Spleen (tissue), 7 donors: Measurements from ENCODE around the gene FBXL17.

Experiments used
- POLR2AphosphoS5 ChIP-seq, 3 donors: sonication (generic); formaldehyde crosslinking; IDR thresholded peaks; one replicate each; pipeline ENCODE4 v1.5.1; 2017; ENCODE audit warnings: antibody characterized with exemption in 3 of 3
- TF ChIP-seq, protein P1 (sequence below), 11 experiments: fragments of 200-600 bp in 7 of 11; fragments of 450-650 bp in 4 of 11; sonication (generic) in 4 of 11; IDR thresholded peaks in 8 of 11; conservative IDR thresholded peaks in 3 of 11; 1 replicate in 7 of 11; 2 replicates in 4 of 11; pipeline versions ENCODE4 v1.4.0 to v1.8.0; 2016 to 2021; ENCODE audit warnings: antibody characterized with exemption in 11 of 11, inconsistent platforms in 4 of 11, mild to moderate bottlenecking in 1 of 11
- donor health status: DM: no; HTN: no; CAD: no; lungs with moderate emphysema.
- donor health status: DM: no; HTN: no; CAD: no.
- donor health status: DM: no; HTN: no; CAD: no.

DNA sequence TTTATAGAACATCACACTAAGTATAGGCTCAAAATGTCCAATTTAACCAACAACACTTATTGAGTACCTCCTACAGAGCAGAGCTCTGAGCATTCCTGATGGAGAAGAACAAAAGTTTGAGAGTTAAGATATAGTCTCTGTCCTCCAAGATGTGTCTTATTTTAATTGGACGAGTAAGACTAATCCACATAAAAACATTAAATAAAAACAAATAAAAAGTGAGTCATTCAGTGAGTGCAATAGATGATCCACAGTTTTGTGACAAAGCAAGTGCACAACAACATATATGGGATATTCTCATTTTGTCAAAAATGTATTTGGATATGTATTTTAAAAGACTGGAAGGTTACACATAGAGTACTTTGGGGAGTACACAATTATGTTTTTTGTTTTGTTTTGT lies 277.4 kb downstream of the FBXL17 start:
- TF ChIP-seq, protein P1, sequence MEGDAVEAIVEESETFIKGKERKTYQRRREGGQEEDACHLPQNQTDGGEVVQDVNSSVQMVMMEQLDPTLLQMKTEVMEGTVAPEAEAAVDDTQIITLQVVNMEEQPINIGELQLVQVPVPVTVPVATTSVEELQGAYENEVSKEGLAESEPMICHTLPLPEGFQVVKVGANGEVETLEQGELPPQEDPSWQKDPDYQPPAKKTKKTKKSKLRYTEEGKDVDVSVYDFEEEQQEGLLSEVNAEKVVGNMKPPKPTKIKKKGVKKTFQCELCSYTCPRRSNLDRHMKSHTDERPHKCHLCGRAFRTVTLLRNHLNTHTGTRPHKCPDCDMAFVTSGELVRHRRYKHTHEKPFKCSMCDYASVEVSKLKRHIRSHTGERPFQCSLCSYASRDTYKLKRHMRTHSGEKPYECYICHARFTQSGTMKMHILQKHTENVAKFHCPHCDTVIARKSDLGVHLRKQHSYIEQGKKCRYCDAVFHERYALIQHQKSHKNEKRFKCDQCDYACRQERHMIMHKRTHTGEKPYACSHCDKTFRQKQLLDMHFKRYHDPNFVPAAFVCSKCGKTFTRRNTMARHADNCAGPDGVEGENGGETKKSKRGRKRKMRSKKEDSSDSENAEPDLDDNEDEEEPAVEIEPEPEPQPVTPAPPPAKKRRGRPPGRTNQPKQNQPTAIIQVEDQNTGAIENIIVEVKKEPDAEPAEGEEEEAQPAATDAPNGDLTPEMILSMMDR (IDR thresholded peaks at IDR 0.05 in 8 of 11, conservative IDR thresholded peaks at IDR 0.05 in 3 of 11), result no peak
- TF ChIP-seq POLR2AphosphoS5 (IDR thresholded peaks at IDR 0.05), result no peak
